ENCODE data around the gene CCNJL. TPM values are rescaled to one million over a fixed set of nuclear protein-coding genes. Genes with fewer than 3 reads are reported as not detected.

CCNJL gene
- total RNA-seq, 2 donors from 2014 or later = 0.26 to 0.66 TPM

- TF ChIP-seq POLR2A (IDR thresholded peaks at IDR 0.05) (no peak), CTCF (IDR thresholded peaks at IDR 0.05) (no peak)
- H3K4me1 ChIP-seq = no peaks in the 10 kb centered on the region
- H3K36me3 ChIP-seq (replicated peaks in 1 of 2; ENCODE audit: insufficient read depth in 1 of 2, low read depth in 2 of 2) = no peaks in the 10 kb centered on the region
- DNase-seq (no peak), ATAC-seq (no peak)
- no peak overlapping the region for H3K27ac ChIP-seq
- no peaks in the 10 kb centered on the region for H3K9me3 ChIP-seq
- WGBS, 2 donors = 67 to 73% methylated on average over 4 of the region's 4 CpGs
- H3K4me3 ChIP-seq = no peak overlapping the region
- intact Hi-C loops (cut with DNase I) = no loop called here
- no peaks in the 10 kb centered on the region for H3K27me3 ChIP-seq
Measured at GRCh38 chr5:160219356-160219755, 93.0 kb downstream of the CCNJL start.

GRCh38 chr5:160213537-160213936, 98.8 kb downstream of the CCNJL start:
- Histone ChIP-seq H3K27ac (no peak overlapping the region), H3K4me3 (no peak overlapping the region), H3K4me1 (peaks cover 11% of the 10 kb centered on the region), H3K27me3 (no peaks in the 10 kb centered on the region), H3K9me3 (no peaks in the 10 kb centered on the region), H3K36me3 (replicated peaks in 1 of 2; ENCODE audit: insufficient read depth in 1 of 2, low read depth in 2 of 2) (no peaks in the 10 kb centered on the region)
- intact Hi-C loops (cut with DNase I) = no loop called here
- no peak for DNase-seq
- no peak for TF ChIP-seq CTCF (IDR thresholded peaks at IDR 0.05)
- TF ChIP-seq POLR2A (IDR thresholded peaks at IDR 0.05) = no peak
- 65 to 72% methylated on average over 5 of the region's 5 CpGs for WGBS, 2 donors
- no peak for ATAC-seq

GRCh38 chr5:160211352-160211751, 101.0 kb downstream of the CCNJL start:
- TF ChIP-seq POLR2A (IDR thresholded peaks at IDR 0.05) (no peak), CTCF (IDR thresholded peaks at IDR 0.05) (no peak)
- H3K27ac ChIP-seq = no peak overlapping the region
- peaks cover 11% of the 10 kb centered on the region for H3K4me1 ChIP-seq
- no peaks in the 10 kb centered on the region for H3K27me3 ChIP-seq
- DNase-seq = no peak
- intact Hi-C loops (cut with DNase I) = no loop called here
- H3K9me3 ChIP-seq = no peaks in the 10 kb centered on the region
- no peak overlapping the region for H3K4me3 ChIP-seq
- 62 to 68% methylated on average over 2 of the region's 2 CpGs for WGBS, 2 donors
- no peak for ATAC-seq
- H3K36me3 ChIP-seq (replicated peaks in 1 of 2; ENCODE audit: insufficient read depth in 1 of 2, low read depth in 2 of 2) = no peaks in the 10 kb centered on the region

GRCh38 chr5:160210606-160211005, 101.8 kb downstream of the CCNJL start:
- DNase-seq = no peak
- WGBS, 2 donors = 75 to 81% methylated on average over 9 of the region's 9 CpGs
- Histone ChIP-seq H3K9me3 (no peaks in the 10 kb centered on the region), H3K27me3 (no peaks in the 10 kb centered on the region), H3K27ac (peak overlapping the region in 1 of 4 donors; percentile 28), H3K4me3 (no peak overlapping the region), H3K36me3 (replicated peaks in 1 of 2; ENCODE audit: insufficient read depth in 1 of 2, low read depth in 2 of 2) (no peaks in the 10 kb centered on the region), H3K4me1 (peaks cover 11% of the 10 kb centered on the region)
- no peak for TF ChIP-seq CTCF (IDR thresholded peaks at IDR 0.05)
- no peak for TF ChIP-seq POLR2A (IDR thresholded peaks at IDR 0.05)
- ATAC-seq = no peak
- intact Hi-C loops (cut with DNase I) = no loop called here

- 44 to 68% methylated on average over 2 of the region's 2 CpGs for WGBS, 2 donors
- no peak overlapping the region for H3K4me3 ChIP-seq
- H3K36me3 ChIP-seq (replicated peaks in 1 of 2; ENCODE audit: insufficient read depth in 1 of 2, low read depth in 2 of 2) = no peaks in the 10 kb centered on the region
- no peaks in the 10 kb centered on the region for H3K27me3 ChIP-seq
- H3K4me1 ChIP-seq = peaks cover 11% of the 10 kb centered on the region
- TF ChIP-seq POLR2A (IDR thresholded peaks at IDR 0.05) (no peak), CTCF (IDR thresholded peaks at IDR 0.05) (no peak)
- intact Hi-C loops (cut with DNase I) = no loop called here
- ATAC-seq (peak; percentile 90), DNase-seq (peak in 3 of 4 donors; percentile 6 to 56 (median 9))
- H3K27ac ChIP-seq = peak overlapping the region in 1 of 4 donors; percentile 28
- H3K9me3 ChIP-seq = no peaks in the 10 kb centered on the region
Measured at GRCh38 chr5:160209917-160210316, 102.4 kb downstream of the CCNJL start.

Data from body of pancreas (tissue), 4 donors.